Measurements from ENCODE around the gene PRDM16. TPM values are rescaled to one million over a fixed set of nuclear protein-coding genes. Genes with fewer than 3 reads are reported as not detected.

PRDM16 gene
- 1 to 10 TPM in 1 of 4 donors, under 1 TPM in 3; 0.19 to 1.6 (median 0.36) TPM for total RNA-seq

- WGBS = 2% methylated on average over 34 of the region's 106 CpGs
- peaks cover 97% of the 10 kb centered on the region for H3K27me3 ChIP-seq
- no peak for TF ChIP-seq EP300 (IDR thresholded peaks at IDR 0.05)
- TF ChIP-seq POLR2AphosphoS5 (IDR thresholded peaks at IDR 0.05) = no peak
- TF ChIP-seq, protein P1, sequence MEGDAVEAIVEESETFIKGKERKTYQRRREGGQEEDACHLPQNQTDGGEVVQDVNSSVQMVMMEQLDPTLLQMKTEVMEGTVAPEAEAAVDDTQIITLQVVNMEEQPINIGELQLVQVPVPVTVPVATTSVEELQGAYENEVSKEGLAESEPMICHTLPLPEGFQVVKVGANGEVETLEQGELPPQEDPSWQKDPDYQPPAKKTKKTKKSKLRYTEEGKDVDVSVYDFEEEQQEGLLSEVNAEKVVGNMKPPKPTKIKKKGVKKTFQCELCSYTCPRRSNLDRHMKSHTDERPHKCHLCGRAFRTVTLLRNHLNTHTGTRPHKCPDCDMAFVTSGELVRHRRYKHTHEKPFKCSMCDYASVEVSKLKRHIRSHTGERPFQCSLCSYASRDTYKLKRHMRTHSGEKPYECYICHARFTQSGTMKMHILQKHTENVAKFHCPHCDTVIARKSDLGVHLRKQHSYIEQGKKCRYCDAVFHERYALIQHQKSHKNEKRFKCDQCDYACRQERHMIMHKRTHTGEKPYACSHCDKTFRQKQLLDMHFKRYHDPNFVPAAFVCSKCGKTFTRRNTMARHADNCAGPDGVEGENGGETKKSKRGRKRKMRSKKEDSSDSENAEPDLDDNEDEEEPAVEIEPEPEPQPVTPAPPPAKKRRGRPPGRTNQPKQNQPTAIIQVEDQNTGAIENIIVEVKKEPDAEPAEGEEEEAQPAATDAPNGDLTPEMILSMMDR (IDR thresholded peaks at IDR 0.05) = no peak
- no peak for TF ChIP-seq POLR2A (IDR thresholded peaks at IDR 0.05)
Measured at GRCh38 chr1:3068564-3069431, at the start of gene PRDM16. Gene PRDM16 (plus strand): TSS chr1:3069203. CDS start chr1:3069260, 57 bp downstream.

DNA sequence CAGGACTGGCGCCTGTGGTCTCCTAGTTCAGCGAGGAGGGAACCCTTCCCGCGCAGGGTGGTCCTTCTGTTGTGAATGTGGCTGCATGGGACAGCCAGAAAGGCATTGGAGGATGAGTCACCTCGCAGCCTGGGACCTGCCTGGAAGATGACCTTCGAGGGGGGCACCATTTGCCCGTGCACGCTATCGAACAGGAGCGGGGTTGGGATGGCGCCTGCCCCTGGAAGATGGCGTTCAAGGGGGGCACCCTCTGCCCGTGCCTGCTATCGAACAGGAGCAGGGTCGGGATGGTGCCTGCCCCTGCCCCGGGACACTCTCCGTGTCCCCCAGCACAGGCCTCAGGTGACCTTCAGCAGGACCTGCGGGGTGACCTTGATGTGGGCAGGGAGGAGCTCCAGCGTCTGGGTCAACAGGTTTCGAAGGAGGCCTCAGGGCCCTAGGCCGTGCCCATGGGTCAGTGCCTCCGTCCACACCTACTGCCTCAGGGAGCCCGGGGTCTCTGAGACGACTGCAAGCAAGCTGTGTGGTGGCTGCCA is 49.4 kb upstream of the PRDM16 start:
- no peaks in the 10 kb centered on the region for H3K36me3 ChIP-seq
- H3K9me3 ChIP-seq = no peaks in the 10 kb centered on the region
- H3K27me3 ChIP-seq = peaks cover 66% of the 10 kb centered on the region
- H3K4me3 ChIP-seq = no peak overlapping the region
- no peak overlapping the region for H3K27ac ChIP-seq
- TF ChIP-seq EP300 (IDR thresholded peaks at IDR 0.05) = no peak
- TF ChIP-seq, protein P1 (IDR thresholded peaks at IDR 0.05) = no peak
- no peak for TF ChIP-seq POLR2A (IDR thresholded peaks at IDR 0.05)
- TF ChIP-seq POLR2AphosphoS5 (IDR thresholded peaks at IDR 0.05) = no peak
- WGBS = 96% methylated on average over 4 of the region's 24 CpGs
- DNase-seq (ENCODE audit: low spot score in 2 of 2) = peak in 1 of 2 donors; percentile 75
- no peaks in the 10 kb centered on the region for H3K4me1 ChIP-seq

More at GRCh38 chr1:3068564-3069431, at the start of gene PRDM16:
- H3K27ac ChIP-seq = peak within 1 kb of the TSS; percentile 30
- no peaks in the 10 kb centered on the region for H3K36me3 ChIP-seq
- H3K4me3 ChIP-seq = peak within 1 kb of the TSS; percentile 58
- no peaks in the 10 kb centered on the region for H3K9me3 ChIP-seq
- H3K4me1 ChIP-seq = peaks cover 41% of the 10 kb centered on the region
- peak in 1 of 2 donors; percentile 54 for DNase-seq (ENCODE audit: low spot score in 2 of 2)

GRCh38 chr1:3020263-3020909 is 48.6 kb upstream of the PRDM16 start:
- no peak for DNase-seq (ENCODE audit: low spot score in 2 of 2)
- Histone ChIP-seq H3K4me3 (no peak overlapping the region), H3K36me3 (no peaks in the 10 kb centered on the region), H3K27ac (no peak overlapping the region), H3K27me3 (peaks cover 59% of the 10 kb centered on the region), H3K9me3 (no peaks in the 10 kb centered on the region), H3K4me1 (no peaks in the 10 kb centered on the region)
- TF ChIP-seq POLR2AphosphoS5 (IDR thresholded peaks at IDR 0.05) (no peak), POLR2A (IDR thresholded peaks at IDR 0.05) (no peak), EP300 (IDR thresholded peaks at IDR 0.05) (no peak)
- TF ChIP-seq, protein P1 (IDR thresholded peaks at IDR 0.05) = no peak
- 91% methylated on average over 12 of the region's 12 CpGs for WGBS

DNA sequence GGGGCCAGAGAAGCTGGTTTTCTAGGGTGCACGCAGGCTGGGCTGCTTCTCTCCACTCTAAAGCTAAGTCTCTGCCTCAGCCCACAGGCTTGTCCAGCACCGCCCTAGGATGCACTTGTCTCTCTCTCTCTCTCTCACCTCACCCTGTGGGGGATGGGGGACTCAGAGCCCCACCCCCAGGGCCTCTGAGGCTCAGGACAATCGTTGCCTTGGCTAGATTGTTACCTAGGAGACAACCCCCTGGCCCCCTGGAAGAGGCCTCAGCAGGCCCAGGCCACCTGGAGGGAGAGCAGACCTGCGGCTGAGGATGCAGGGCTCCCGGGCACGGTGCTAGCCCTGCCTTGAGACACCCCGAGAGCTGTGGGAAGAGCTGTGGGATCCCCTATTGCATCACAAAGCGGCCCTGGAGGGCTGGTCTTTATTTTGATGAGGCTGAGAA is 47.8 kb upstream of the PRDM16 start, which contains the start of gene ACTRT2:
Gene ACTRT2, plus strand, starts transcription at position 235 of the 439 bp plus-strand sequence. CDS start 220 bp downstream, outside the sequence.
- H3K27ac ChIP-seq = no peak within 1 kb of the TSS
- no peaks in the 10 kb centered on the region for H3K9me3 ChIP-seq
- H3K4me3 ChIP-seq = no peak within 1 kb of the TSS
- WGBS = 66% methylated on average over 3 of the region's 8 CpGs
- DNase-seq (ENCODE audit: low spot score in 2 of 2) = no peak
- TF ChIP-seq EP300 (IDR thresholded peaks at IDR 0.05) = no peak
- no peak for TF ChIP-seq POLR2A (IDR thresholded peaks at IDR 0.05)
- TF ChIP-seq, protein P1 (IDR thresholded peaks at IDR 0.05) = no peak
- TF ChIP-seq POLR2AphosphoS5 (IDR thresholded peaks at IDR 0.05) = no peak
- peaks cover 51% of the 10 kb centered on the region for H3K27me3 ChIP-seq
- H3K4me1 ChIP-seq = no peaks in the 10 kb centered on the region
- H3K36me3 ChIP-seq = no peaks in the 10 kb centered on the region
